ENCODE data around the gene OR2W1. TPM values are rescaled to one million over a fixed set of nuclear protein-coding genes. Genes with fewer than 3 reads are reported as not detected.

The OR2W1 gene
- total RNA-seq, 1 donor from 2014 or later: not detected

DNA sequence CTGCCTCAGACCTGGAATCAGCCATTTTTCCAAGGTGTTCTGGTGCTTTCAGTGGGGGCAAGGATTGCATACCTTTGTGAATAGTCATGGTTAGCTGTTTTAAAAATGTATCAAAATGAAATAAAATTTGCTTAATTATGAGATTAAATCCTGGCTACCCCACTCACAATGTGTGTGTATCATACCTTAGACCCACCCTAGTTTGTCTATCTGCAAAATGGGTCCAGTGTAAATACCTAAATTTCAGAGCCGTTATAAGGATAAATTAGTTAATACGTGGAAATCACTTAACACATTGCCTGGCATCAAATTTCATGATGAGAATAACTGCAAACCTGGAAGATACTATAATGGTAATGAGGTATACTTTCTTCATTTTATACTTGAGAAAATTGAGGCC lies 36.9 kb downstream of the OR2W1 start:
- ATAC-seq (ENCODE audit: poor library complexity) (no peak), DNase-seq (no peak)
- intact Hi-C loops (cut with DNase I): no loop called here

DNA sequence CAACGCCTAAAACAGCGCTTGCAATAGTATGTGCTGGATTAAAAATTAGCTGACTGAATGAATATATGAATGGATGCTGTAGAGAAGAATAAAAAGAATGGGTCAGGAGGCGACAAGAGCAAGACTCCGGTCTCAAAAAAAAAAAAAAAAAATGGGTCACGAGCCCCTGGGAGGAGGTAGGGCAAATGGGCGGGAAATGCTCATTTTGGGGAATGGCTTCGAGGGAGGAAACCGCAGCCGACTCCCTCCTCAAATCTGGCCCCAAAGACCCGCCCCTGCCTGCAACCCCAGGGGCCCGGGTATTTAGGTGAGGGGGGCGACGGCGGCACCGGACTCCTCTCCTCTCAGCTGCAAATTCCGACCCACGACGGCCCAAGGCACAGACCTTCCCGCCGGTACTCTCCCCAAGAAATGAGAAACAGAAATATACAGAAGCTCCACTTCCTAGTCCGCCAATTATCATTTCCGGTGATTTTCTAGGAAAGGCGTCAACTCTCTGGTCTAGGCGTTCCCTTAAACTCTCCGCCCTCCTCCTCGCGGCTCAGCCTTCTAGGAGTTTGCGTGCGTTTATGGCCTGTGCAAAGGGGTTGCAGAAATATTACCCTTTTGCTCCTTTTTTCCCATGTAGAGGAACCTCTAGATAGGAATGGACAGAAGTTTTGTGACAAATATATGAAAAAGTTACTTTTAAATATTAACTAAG lies 39.6 kb downstream of the OR2W1 start, which contains the start of gene ZNF311:
Gene ZNF311, minus strand, starts transcription at position 133 of the 703 bp plus-strand sequence. CDS start 1,361 bp downstream, outside the sequence.
- intact Hi-C loops (cut with DNase I): no loop called here
- peak; percentile 67 for DNase-seq
- peak; percentile 99 for ATAC-seq (ENCODE audit: poor library complexity)

DNA sequence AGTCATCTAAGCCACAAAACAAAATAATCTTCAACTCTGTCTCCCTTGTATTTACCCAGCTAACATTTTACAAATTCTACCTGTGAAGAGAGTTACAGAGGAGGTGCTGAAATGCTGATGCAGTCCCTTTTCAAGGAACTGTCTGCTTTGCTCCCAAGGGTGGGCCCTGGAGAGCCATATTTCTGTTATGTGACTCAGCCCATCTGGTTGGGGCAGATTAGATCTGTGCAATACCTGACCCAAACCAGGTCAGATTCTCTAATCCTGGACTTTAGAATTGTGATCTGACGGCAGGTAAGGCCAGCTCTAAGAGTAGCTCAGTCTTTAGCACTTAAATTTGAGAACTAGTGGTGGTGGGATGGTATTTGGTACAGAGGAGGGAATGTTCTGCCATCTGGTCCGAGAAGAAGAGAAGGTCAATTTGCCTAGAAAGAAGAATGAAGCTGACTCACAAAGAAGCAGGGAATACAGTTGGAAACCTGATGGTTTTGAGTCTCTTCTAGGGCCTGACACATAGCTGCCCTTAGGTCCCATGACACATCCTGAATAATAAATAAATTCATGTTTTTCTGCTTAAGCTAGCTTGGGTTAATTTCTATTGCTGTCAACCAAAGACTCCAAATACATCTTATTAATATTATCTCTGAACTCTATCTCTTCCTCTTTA lies 48.0 kb downstream of the OR2W1 start:
- intact Hi-C loops (cut with DNase I): no loop called here
- no peak for ATAC-seq (ENCODE audit: poor library complexity)
- DNase-seq: no peak

DNA sequence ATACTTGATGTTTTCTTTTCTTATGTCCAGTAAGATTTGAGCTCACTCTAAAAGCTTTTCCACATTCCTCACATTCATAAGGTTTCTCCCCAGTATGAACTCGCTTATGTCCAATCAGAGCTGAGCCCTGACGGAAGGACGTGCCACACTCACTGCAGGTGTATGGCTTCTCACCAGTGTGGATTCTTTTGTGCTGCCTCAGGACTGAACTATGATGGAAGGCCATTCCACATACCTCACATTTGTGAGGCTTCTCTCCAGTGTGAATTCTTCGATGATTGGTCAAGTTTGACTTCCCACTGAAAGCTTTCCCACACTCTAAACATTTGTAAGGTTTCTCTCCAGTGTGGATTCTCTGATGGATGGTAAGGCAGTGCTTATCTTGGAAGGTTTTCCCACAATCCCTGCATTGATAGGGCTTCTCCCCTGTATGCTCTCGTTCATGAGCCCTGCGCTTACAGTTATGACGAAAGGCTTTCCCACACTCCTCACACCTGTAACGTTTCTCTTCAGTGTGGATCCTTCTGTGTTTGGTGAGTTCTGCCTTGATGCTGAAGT lies 49.8 kb downstream of the OR2W1 start:
- intact Hi-C loops (cut with DNase I): no loop called here
- no peak for ATAC-seq (ENCODE audit: poor library complexity)
- no peak for DNase-seq

Other genes starting within 250 kb of the OR2W1 start
- 15.7 TPM for gene TRIM27, start 121.2 kb downstream of the OR2W1 start, total RNA-seq
- 0.08 TPM for gene ZNF311, start 39.9 kb downstream of the OR2W1 start, total RNA-seq
- gene OR2B3, start 42.1 kb upstream of the OR2W1 start, total RNA-seq: not detected
- gene OR2J1, start 54.3 kb upstream of the OR2W1 start, total RNA-seq: not detected
- gene OR2J3, start 62.9 kb upstream of the OR2W1 start, total RNA-seq: not detected
- gene OR2J2, start 125.7 kb upstream of the OR2W1 start, total RNA-seq: not detected